SK-N-SH (cell line): ENCODE measurements around the gene RAPGEF6. TPM values are rescaled to one million over a fixed set of nuclear protein-coding genes. Genes with fewer than 3 reads are reported as not detected.

Source experiments
- CTCF ChIA-PET: fragments of 300-600, 350-600 bp; formaldehyde crosslinking; extraction: SDS; loops from one replicate; lab custom pipeline; 2021; lab: Yijun Ruan, JAX
- POLR2A ChIA-PET: fragments of 350-600 bp; sonication (Branson Sonifier 250); formaldehyde crosslinking; extraction: SDS; loops from one replicate; lab custom pipeline; 2020; ENCODE audit warnings: antibody characterized with exemption, inconsistent platforms; lab: Yijun Ruan, JAX
- DNase-seq: peaks from one replicate; pipeline ENCODE4 v3.0.0; 2012
- H2AFZ ChIP-seq: fragments of 200-600 bp; sonication (generic); 2 replicates; pipeline ENCODE4 v1.8.1; 2016; ENCODE audit warnings: antibody characterized with exemption, mild to moderate bottlenecking, low read depth
- H3F3A ChIP-seq: fragments of 200-600 bp; sonication (generic); replicated peaks from 2 replicates; pipeline ENCODE3; 2016; ENCODE audit warnings: antibody characterized with exemption, mild to moderate bottlenecking; ENCODE audit not compliant: insufficient read depth
- H3K27ac ChIP-seq, 2 experiments: fragments of 200-500 bp in 1 of 2; fragments of 200-600 bp in 1 of 2; sonication (Bioruptor generic) in 1 of 2; sonication (generic), shearing (Covaris generic) in 1 of 2; 2 replicates each; pipeline versions ENCODE4 v1.5.1 to v1.6.1; 2014 to 2016; ENCODE audit warnings: low read depth in 2 of 2, inconsistent platforms in 1 of 2, low read length in 1 of 2, mild to moderate bottlenecking in 1 of 2, mixed read lengths in 1 of 2
- H3K27me3 ChIP-seq: fragments of 200-600 bp; sonication (generic), shearing (Covaris generic); 2 replicates; pipeline ENCODE4 v1.6.1; 2016; ENCODE audit warnings: mixed run types; ENCODE audit not compliant: insufficient read depth
- H3K36me3 ChIP-seq, 2 experiments: fragments of 200-500 bp in 1 of 2; fragments of 200-600 bp in 1 of 2; sonication (Bioruptor generic) in 1 of 2; sonication (generic) in 1 of 2; replicated peaks in 1 of 2; 2 replicates each; pipeline versions ENCODE3 to v1.5.1; 2014 to 2016; ENCODE audit warnings: low read length in 1 of 2, mild to moderate bottlenecking in 1 of 2; ENCODE audit not compliant: insufficient read depth in 2 of 2, control insufficient read depth in 1 of 2
- H3K4me1 ChIP-seq, 2 experiments: fragments of 200-500 bp in 1 of 2; fragments of 200-600 bp in 1 of 2; sonication (Bioruptor generic) in 1 of 2; sonication (generic), shearing (Covaris generic) in 1 of 2; 2 replicates each; pipeline versions ENCODE4 v1.5.1 to v1.6.1; 2014 to 2016; ENCODE audit warnings: low read depth in 1 of 2, low read length in 1 of 2, mixed run types in 1 of 2; ENCODE audit not compliant: insufficient read depth in 2 of 2, control insufficient read depth in 1 of 2
- H3K4me2 ChIP-seq: fragments of 200-600 bp; sonication (generic), shearing (Covaris generic); 2 replicates; pipeline ENCODE4 v1.6.1; 2017; ENCODE audit warnings: mixed run types
- H3K4me3 ChIP-seq, 2 experiments: fragments of 200-500 bp in 1 of 2; fragments of 200-600 bp in 1 of 2; sonication (Bioruptor generic) in 1 of 2; sonication (generic), shearing (Covaris generic) in 1 of 2; 2 replicates each; pipeline versions ENCODE4 v1.5.1 to v1.8.1; 2014 to 2016; ENCODE audit warnings: low read depth in 2 of 2, inconsistent platforms in 1 of 2, low read length in 1 of 2, mild to moderate bottlenecking in 1 of 2, mixed read lengths in 1 of 2, moderate library complexity in 1 of 2
- H3K79me2 ChIP-seq: fragments of 200-600 bp; sonication (generic); 2 replicates; pipeline ENCODE4 v1.8.1; 2017; ENCODE audit warnings: mild to moderate bottlenecking; ENCODE audit not compliant: insufficient read depth
- H3K9ac ChIP-seq: fragments of 200-600 bp; sonication (generic); 2 replicates; pipeline ENCODE4 v1.6.1; 2017; ENCODE audit warnings: mixed run types
- H3K9me2 ChIP-seq: fragments of 200-600 bp; sonication (generic); 2 replicates; pipeline ENCODE4 v1.6.1; 2017; ENCODE audit warnings: mixed run types
- H3K9me3 ChIP-seq: fragments of 200-600 bp; sonication (generic); 2 replicates; pipeline ENCODE4 v1.6.1; 2017; ENCODE audit warnings: mixed run types, mild to moderate bottlenecking, moderate library complexity
- H4K20me1 ChIP-seq: fragments of 200-600 bp; sonication (generic); 2 replicates; pipeline ENCODE4 v1.6.1; 2017; ENCODE audit warnings: mild to moderate bottlenecking, mixed run types; ENCODE audit not compliant: insufficient read depth
- FOXJ3 ChIP-seq: sonication (generic); formaldehyde crosslinking; IDR thresholded peaks from 2 replicates; pipeline ENCODE4 v1.5.1; 2020; ENCODE audit warnings: mild to moderate bottlenecking, missing genetic modification reagents
- JUND ChIP-seq: IDR thresholded peaks from 2 replicates; pipeline ENCODE4 v1.4.0; 2012
- MEF2A ChIP-seq: IDR thresholded peaks from 2 replicates; pipeline ENCODE4 v1.4.0; 2012; ENCODE audit warnings: low read depth, borderline replicate concordance
- RFX5 ChIP-seq: IDR thresholded peaks from 2 replicates; pipeline ENCODE4 v1.6.1; 2012; ENCODE audit warnings: mild to moderate bottlenecking, improper control_type of control experiment, low read length
- USF1 ChIP-seq: IDR thresholded peaks from 2 replicates; pipeline ENCODE4 v1.4.0; 2012; ENCODE audit warnings: low read depth, borderline replicate concordance
- WGBS: methylation state at CpG from one replicate; pipeline ENCODE4 v1.1.6; 2017; ENCODE audit warnings: low lambda C conversion rate; 5-methylcytosine and 5-hydroxymethylcytosine counted together
- polyA plus RNA-seq, 3 experiments: library from polyadenylated mRNA; depleted of rRNA; stranded (reverse); fragments of >200 nt; gene quantifications; 2 replicates each; pipeline ENCODE4 v1.2.3, GENCODE V29; 2012
- TF ChIP-seq, protein P1 (sequence below): fragments of 150-350 bp; IDR thresholded peaks from 2 replicates; pipeline ENCODE4 v1.6.1; 2016; ENCODE audit warnings: mild to moderate bottlenecking, low read depth, low read length
- TF ChIP-seq, protein P2 (sequence below): IDR thresholded peaks from 2 replicates; pipeline ENCODE4 v1.4.0; 2012; ENCODE audit warnings: low read depth, borderline replicate concordance
- TF ChIP-seq, protein P3 (sequence below): IDR thresholded peaks from 2 replicates; pipeline ENCODE4 v1.4.0; 2012; ENCODE audit warnings: low read depth

Gene RAPGEF6
- polyA plus RNA-seq, 1 of the 3 experiments (the other 2 are of a cell fraction): 2.9 TPM

DNA sequence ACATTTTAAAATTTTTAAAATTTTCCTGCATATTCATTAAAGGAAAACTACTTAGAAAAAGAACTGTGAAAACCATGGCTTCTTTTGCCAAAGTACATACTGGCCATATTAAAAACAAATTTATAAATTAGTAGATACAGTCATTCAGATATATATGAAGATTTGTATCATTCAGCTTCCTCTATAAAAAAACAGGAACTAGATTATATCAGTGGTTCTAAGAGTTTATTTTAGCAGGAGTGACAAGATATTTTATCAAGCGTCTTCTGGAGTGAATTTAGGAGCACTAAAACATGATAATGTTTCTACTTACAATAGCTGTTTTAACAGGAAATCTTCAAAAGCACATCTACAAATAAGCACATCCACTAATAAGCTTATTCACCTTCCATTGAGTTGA, 171.4 kb downstream of the RAPGEF6 start:
- Histone ChIP-seq H3K79me2 (no peaks in the 10 kb centered on the region), H3K9ac (no peak overlapping the region), H3F3A (peaks cover 20% of the 10 kb centered on the region), H3K9me3 (no peaks in the 10 kb centered on the region), H3K4me1 (no peaks in the 10 kb centered on the region; a peak in 1 of 4 replicates), H3K27ac (no peak overlapping the region; a peak in 1 of 4 replicates), H3K4me2 (no peak overlapping the region), H3K9me2 (no peaks in the 10 kb centered on the region), H4K20me1 (no peaks in the 10 kb centered on the region), H3K36me3 (peaks cover 17 to 35% of the 10 kb centered on the region in 2 experiments), H3K27me3 (no peaks in the 10 kb centered on the region), H3K4me3 (no peak overlapping the region), H2AFZ (no peak overlapping the region)
- ChIA-PET POLR2A (no interaction called here), CTCF (interaction anchor here (0.8 to 1.1 kb wide), 2 partner anchors 9 to 126 kb away, joined by 3 read pairs; no protein-coding TSS in a partner anchor)
- TF ChIP-seq MEF2A (no peak), FOXJ3 (CRISPR knock-in tag) (no peak)
- TF ChIP-seq, protein P1, sequence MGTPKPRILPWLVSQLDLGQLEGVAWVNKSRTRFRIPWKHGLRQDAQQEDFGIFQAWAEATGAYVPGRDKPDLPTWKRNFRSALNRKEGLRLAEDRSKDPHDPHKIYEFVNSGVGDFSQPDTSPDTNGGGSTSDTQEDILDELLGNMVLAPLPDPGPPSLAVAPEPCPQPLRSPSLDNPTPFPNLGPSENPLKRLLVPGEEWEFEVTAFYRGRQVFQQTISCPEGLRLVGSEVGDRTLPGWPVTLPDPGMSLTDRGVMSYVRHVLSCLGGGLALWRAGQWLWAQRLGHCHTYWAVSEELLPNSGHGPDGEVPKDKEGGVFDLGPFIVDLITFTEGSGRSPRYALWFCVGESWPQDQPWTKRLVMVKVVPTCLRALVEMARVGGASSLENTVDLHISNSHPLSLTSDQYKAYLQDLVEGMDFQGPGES: no peak
- TF ChIP-seq, protein P2, sequence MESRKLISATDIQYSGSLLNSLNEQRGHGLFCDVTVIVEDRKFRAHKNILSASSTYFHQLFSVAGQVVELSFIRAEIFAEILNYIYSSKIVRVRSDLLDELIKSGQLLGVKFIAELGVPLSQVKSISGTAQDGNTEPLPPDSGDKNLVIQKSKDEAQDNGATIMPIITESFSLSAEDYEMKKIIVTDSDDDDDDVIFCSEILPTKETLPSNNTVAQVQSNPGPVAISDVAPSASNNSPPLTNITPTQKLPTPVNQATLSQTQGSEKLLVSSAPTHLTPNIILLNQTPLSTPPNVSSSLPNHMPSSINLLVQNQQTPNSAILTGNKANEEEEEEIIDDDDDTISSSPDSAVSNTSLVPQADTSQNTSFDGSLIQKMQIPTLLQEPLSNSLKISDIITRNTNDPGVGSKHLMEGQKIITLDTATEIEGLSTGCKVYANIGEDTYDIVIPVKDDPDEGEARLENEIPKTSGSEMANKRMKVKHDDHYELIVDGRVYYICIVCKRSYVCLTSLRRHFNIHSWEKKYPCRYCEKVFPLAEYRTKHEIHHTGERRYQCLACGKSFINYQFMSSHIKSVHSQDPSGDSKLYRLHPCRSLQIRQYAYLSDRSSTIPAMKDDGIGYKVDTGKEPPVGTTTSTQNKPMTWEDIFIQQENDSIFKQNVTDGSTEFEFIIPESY: no peak
- no peak for DNase-seq
- WGBS: 88% methylated on average over 1 of the region's 1 CpG

- no peaks in the 10 kb centered on the region for H3K27me3 ChIP-seq
- no peaks in the 10 kb centered on the region for H4K20me1 ChIP-seq
- peaks cover 14 to 30% of the 10 kb centered on the region in 2 experiments for H3K36me3 ChIP-seq
- no peak overlapping the region for H3K9ac ChIP-seq
- 87% methylated on average over 3 of the region's 3 CpGs for WGBS
- no peak for DNase-seq
- no peak overlapping the region for H2AFZ ChIP-seq
- H3K4me1 ChIP-seq: no peaks in the 10 kb centered on the region; a peak in 1 of 4 replicates
- H3K79me2 ChIP-seq: no peaks in the 10 kb centered on the region
- no peak overlapping the region for H3K4me2 ChIP-seq
- TF ChIP-seq, protein P3, sequence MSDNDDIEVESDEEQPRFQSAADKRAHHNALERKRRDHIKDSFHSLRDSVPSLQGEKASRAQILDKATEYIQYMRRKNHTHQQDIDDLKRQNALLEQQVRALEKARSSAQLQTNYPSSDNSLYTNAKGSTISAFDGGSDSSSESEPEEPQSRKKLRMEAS: no peak
- TF ChIP-seq JUND (no peak), USF1 (no peak), FOXJ3 (CRISPR knock-in tag) (no peak), RFX5 (no peak)
- no peak overlapping the region for H3K4me3 ChIP-seq
- ChIA-PET CTCF (interaction anchor here (0.9 to 1.1 kb wide), 2 partner anchors 8 to 15 kb away, joined by 3 to 4 read pairs; no protein-coding TSS in a partner anchor), POLR2A (no interaction called here)
- no peaks in the 10 kb centered on the region for H3K9me3 ChIP-seq
- H3K27ac ChIP-seq: no peak overlapping the region; a peak in 1 of 4 replicates
- no peaks in the 10 kb centered on the region for H3K9me2 ChIP-seq
- H3F3A ChIP-seq: peaks cover 19% of the 10 kb centered on the region
Measured at GRCh38 chr5:131462454-131462853, 172.6 kb downstream of the RAPGEF6 start.
